ENCODE results near the gene PLXND1. TPM values are rescaled to one million over a fixed set of nuclear protein-coding genes. Genes with fewer than 3 reads are reported as not detected.
A peak's percentile ranks its signal among the peaks of the same experiment; 100 is the strongest.

The PLXND1 gene
- total RNA-seq, 1 experiment from 2014 or later, result 22.0 TPM

DNA sequence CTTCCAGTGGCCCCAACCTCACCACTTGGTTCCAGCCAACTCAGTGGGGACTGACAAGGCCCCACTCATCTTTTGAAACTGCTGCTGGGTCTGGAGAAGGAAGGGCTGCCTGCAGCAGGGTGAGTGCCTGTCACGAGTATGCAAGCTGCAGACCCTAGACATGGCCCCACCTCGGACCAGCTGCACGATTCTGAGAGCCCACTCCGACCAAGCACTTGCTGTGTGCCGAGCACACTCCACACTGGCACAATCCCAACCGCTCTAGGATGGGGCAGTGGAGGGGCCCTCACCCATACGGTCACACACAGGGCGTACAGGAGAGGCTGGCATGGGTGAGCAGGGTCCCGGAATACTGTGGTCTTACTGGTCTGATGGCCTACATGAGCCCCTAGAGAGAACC is 8.0 kb upstream of the PLXND1 start:
- intact Hi-C loops (cut with micrococcal nuclease; ENCODE audit: unreplicated experiment), result loop anchor here (5.0 kb wide), 1 partner anchor 122 kb away; no protein-coding TSS in a partner anchor
- TF ChIP-seq, protein P1, sequence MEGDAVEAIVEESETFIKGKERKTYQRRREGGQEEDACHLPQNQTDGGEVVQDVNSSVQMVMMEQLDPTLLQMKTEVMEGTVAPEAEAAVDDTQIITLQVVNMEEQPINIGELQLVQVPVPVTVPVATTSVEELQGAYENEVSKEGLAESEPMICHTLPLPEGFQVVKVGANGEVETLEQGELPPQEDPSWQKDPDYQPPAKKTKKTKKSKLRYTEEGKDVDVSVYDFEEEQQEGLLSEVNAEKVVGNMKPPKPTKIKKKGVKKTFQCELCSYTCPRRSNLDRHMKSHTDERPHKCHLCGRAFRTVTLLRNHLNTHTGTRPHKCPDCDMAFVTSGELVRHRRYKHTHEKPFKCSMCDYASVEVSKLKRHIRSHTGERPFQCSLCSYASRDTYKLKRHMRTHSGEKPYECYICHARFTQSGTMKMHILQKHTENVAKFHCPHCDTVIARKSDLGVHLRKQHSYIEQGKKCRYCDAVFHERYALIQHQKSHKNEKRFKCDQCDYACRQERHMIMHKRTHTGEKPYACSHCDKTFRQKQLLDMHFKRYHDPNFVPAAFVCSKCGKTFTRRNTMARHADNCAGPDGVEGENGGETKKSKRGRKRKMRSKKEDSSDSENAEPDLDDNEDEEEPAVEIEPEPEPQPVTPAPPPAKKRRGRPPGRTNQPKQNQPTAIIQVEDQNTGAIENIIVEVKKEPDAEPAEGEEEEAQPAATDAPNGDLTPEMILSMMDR (IDR thresholded peaks at IDR 0.05; ENCODE audit: unreplicated experiment), result no peak
- Mint-ChIP-seq H3K36me3 (ENCODE audit: insufficient read depth, unreplicated experiment) (no peaks in the 10 kb centered on the region), H3K9me3 (ENCODE audit: low read depth, unreplicated experiment) (no peaks in the 10 kb centered on the region), H3K4me3 (ENCODE audit: low read depth, unreplicated experiment) (no peak overlapping the region), H3K27me3 (ENCODE audit: unreplicated experiment) (peaks cover 13% of the 10 kb centered on the region), H3K4me1 (ENCODE audit: low read depth, unreplicated experiment) (peaks cover 41% of the 10 kb centered on the region), H3K27ac (ENCODE audit: unreplicated experiment) (no peak overlapping the region)
- no peak for DNase-seq
- no TSS peak for BruUV-seq (replicated peaks)
- CTCF ChIA-PET, result no interaction called here

GRCh38 chr3:129613367-129613740 is 6.9 kb upstream of the PLXND1 start:
- no peak overlapping the region for H3K4me3 Mint-ChIP-seq (ENCODE audit: low read depth, unreplicated experiment)
- H3K27ac Mint-ChIP-seq (ENCODE audit: unreplicated experiment), result no peak overlapping the region
- H3K4me1 Mint-ChIP-seq (ENCODE audit: low read depth, unreplicated experiment), result peaks cover 45% of the 10 kb centered on the region
- DNase-seq, result no peak
- CTCF ChIA-PET, result interaction anchor here (0.6 to 1.7 kb wide), 2 partner anchors 102 to 123 kb away, joined by 5 to 8 read pairs; no protein-coding TSS in a partner anchor
- TF ChIP-seq, protein P1 (IDR thresholded peaks at IDR 0.05; ENCODE audit: unreplicated experiment), result no peak
- intact Hi-C loops (cut with micrococcal nuclease; ENCODE audit: unreplicated experiment), result loop anchor here (5.0 kb wide), 1 partner anchor 121 kb away; no protein-coding TSS in a partner anchor
- H3K27me3 Mint-ChIP-seq (ENCODE audit: unreplicated experiment), result peaks cover 16% of the 10 kb centered on the region
- H3K36me3 Mint-ChIP-seq (ENCODE audit: insufficient read depth, unreplicated experiment), result no peaks in the 10 kb centered on the region
- BruUV-seq (replicated peaks), result no TSS peak
- H3K9me3 Mint-ChIP-seq (ENCODE audit: low read depth, unreplicated experiment), result no peaks in the 10 kb centered on the region

DNA sequence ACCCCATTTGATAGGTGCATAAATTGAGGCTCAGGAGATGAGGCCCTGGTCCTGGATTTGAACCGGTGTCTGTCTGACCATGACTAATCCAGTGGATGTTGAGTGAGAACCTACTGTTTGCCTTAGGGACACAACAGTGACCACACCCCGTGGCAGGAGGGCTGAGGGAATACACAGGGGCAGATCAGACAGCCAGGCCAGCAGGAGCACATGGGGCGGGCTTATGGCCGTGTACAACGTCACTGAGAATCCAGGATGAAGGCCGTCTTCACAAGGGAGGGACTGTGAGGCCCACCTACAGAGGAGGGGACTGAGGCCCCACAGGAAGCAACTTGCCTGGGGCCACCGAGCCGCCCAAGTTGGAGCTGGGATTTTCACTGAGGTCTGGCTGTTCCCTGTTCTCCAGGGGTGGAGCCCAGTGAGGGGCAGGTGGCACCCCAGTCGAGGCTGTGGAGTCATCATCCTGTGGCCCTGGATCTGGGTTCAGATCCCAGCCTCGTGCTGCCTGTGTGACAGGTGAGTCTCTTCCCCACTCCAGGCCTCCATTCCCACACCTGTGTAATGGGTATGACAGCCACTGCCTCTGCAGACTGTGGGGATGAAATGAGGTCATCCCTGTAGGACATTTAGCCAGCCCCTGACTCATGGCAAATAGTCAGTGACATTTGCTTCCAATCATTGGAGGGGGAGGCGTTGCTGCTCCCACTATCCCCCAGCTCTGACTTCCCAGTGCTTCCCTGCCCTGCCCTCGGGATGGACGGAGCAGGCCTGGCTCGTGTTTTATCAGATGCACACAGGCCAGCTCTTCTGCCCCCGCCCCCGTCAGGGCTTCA is 6.3 kb upstream of the PLXND1 start:
- H3K27me3 Mint-ChIP-seq (ENCODE audit: unreplicated experiment), result peaks cover 17% of the 10 kb centered on the region

DNA sequence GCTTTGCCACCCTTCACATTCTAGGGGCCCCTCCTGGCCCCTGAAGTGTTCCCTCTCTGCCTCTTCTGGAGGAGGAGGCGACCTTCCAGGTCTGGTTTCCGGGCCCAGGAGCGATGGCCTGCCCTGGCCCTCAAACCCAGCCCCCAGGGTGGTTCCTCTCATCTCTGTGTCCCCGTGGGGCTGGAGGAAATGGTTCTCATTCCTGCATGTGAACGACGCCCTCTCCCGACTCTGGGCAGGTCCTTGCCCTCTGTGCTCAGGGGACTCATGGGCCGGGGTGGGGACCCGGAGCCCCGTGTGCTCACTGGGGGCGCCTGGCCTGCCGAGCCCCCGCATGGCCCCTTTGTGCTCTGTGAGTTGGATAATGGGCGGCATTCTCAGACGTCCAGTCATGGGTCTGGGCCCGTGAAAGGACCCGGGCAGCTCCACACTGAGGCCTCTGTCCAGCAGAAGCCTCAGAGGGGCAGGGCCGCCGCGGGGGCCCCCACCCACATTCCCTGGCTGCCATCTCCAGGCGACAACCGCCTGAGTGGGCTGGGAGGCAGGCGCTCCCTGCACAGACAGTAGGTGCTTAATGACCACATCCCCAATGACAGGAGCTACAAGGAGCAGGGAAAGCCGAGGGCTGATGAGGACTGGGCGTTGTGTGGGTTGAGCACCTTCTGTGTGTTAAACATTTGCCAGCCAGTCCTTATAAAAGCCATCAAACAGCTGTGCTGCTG is 5.5 kb upstream of the PLXND1 start:
- Mint-ChIP-seq H3K27ac (ENCODE audit: unreplicated experiment) (no peak overlapping the region), H3K4me1 (ENCODE audit: low read depth, unreplicated experiment) (peaks cover 50% of the 10 kb centered on the region), H3K4me3 (ENCODE audit: low read depth, unreplicated experiment) (no peak overlapping the region), H3K27me3 (ENCODE audit: unreplicated experiment) (peaks cover 25% of the 10 kb centered on the region), H3K36me3 (ENCODE audit: insufficient read depth, unreplicated experiment) (peaks cover 7% of the 10 kb centered on the region), H3K9me3 (ENCODE audit: low read depth, unreplicated experiment) (no peaks in the 10 kb centered on the region)
- no TSS peak for BruUV-seq (replicated peaks)
- TF ChIP-seq, protein P1 (IDR thresholded peaks at IDR 0.05; ENCODE audit: unreplicated experiment), result no peak
- intact Hi-C loops (cut with micrococcal nuclease; ENCODE audit: unreplicated experiment), result loop anchor here (5.0 kb wide), 1 partner anchor 120 kb away; no protein-coding TSS in a partner anchor
- CTCF ChIA-PET, result interaction anchor here (0.7 to 1.7 kb wide), 2 partner anchors 14 to 122 kb away, joined by 6 to 8 read pairs; no protein-coding TSS in a partner anchor
- peak; percentile 62 for DNase-seq

More for the DNA sequence above, 6.3 kb upstream of the PLXND1 start:
- DNase-seq, result no peak
- no peak overlapping the region for H3K4me3 Mint-ChIP-seq (ENCODE audit: low read depth, unreplicated experiment)
- H3K4me1 Mint-ChIP-seq (ENCODE audit: low read depth, unreplicated experiment), result peaks cover 45% of the 10 kb centered on the region
- H3K9me3 Mint-ChIP-seq (ENCODE audit: low read depth, unreplicated experiment), result no peaks in the 10 kb centered on the region
- TF ChIP-seq, protein P1 (IDR thresholded peaks at IDR 0.05; ENCODE audit: unreplicated experiment), result no peak
- CTCF ChIA-PET, result interaction anchor here (0.6 to 1.7 kb wide), 3 partner anchors 13 to 123 kb away, joined by 5 to 8 read pairs (median 6); no protein-coding TSS in a partner anchor
- intact Hi-C loops (cut with micrococcal nuclease; ENCODE audit: unreplicated experiment), result loop anchor here (5.0 kb wide), 1 partner anchor 120 kb away; no protein-coding TSS in a partner anchor
- no peak overlapping the region for H3K27ac Mint-ChIP-seq (ENCODE audit: unreplicated experiment)
- no peaks in the 10 kb centered on the region for H3K36me3 Mint-ChIP-seq (ENCODE audit: insufficient read depth, unreplicated experiment)
- BruUV-seq (replicated peaks), result no TSS peak

Measured in Calu3 (cell line).